Measurements from ENCODE around the gene RNU1-3. TPM values are rescaled to one million over a fixed set of nuclear protein-coding genes. Genes with fewer than 3 reads are reported as not detected.
"Not testable (repeated sequence)": the region's sequence is repeated elsewhere in the genome, so short reads cannot be mapped to it uniquely, and the experiment has no call there.

RNU1-3 gene
- total RNA-seq, 1 donor from 2014 or later = 6,622 TPM

- intact Hi-C loops (cut with DNase I); H3K36me3 ChIP-seq; H3K4me3 ChIP-seq; H3K9me3 ChIP-seq; DNase-seq; H3K4me1 ChIP-seq; H3K27ac ChIP-seq; ATAC-seq; H3K27me3 ChIP-seq: not testable (repeated sequence)
Measured at GRCh38 chr1:16687132-16687800, 20.5 kb upstream of the RNU1-3 start.

- H3K9me3 ChIP-seq; intact Hi-C loops (cut with DNase I); H3K4me3 ChIP-seq; H3K36me3 ChIP-seq; H3K27ac ChIP-seq; ATAC-seq; DNase-seq; H3K27me3 ChIP-seq; H3K4me1 ChIP-seq: not testable (repeated sequence)
Measured at GRCh38 chr1:16685445-16686371, 19.0 kb upstream of the RNU1-3 start.

GRCh38 chr1:16684738-16685337 lies 18.1 kb upstream of the RNU1-3 start:
- DNase-seq; H3K27ac ChIP-seq; H3K27me3 ChIP-seq; H3K4me1 ChIP-seq; H3K4me3 ChIP-seq; intact Hi-C loops (cut with DNase I); H3K36me3 ChIP-seq; H3K9me3 ChIP-seq: not testable (repeated sequence)
- peak; percentile 71 for ATAC-seq
- peak; percentile 44 for TF ChIP-seq CTCF (IDR thresholded peaks at IDR 0.05)

GRCh38 chr1:16684152-16684551 lies 17.4 kb upstream of the RNU1-3 start:
- intact Hi-C loops (cut with DNase I); H3K27me3 ChIP-seq; H3K4me1 ChIP-seq; H3K4me3 ChIP-seq; H3K36me3 ChIP-seq; H3K27ac ChIP-seq; H3K9me3 ChIP-seq; ATAC-seq; DNase-seq: not testable (repeated sequence)

- not testable (repeated sequence) for DNase-seq
Measured at GRCh38 chr1:16682803-16683202, 16.1 kb upstream of the RNU1-3 start.

GRCh38 chr1:16680366-16680765 lies 13.6 kb upstream of the RNU1-3 start:
- intact Hi-C loops (cut with DNase I); H3K27ac ChIP-seq; H3K4me3 ChIP-seq; H3K4me1 ChIP-seq; H3K36me3 ChIP-seq; DNase-seq; H3K27me3 ChIP-seq; H3K9me3 ChIP-seq: not testable (repeated sequence)
- peak; percentile 24 for ATAC-seq

More at GRCh38 chr1:16682803-16683202, 16.1 kb upstream of the RNU1-3 start:
- H3K9me3 ChIP-seq; intact Hi-C loops (cut with DNase I); H3K4me1 ChIP-seq; ATAC-seq; H3K27ac ChIP-seq; H3K36me3 ChIP-seq; H3K27me3 ChIP-seq; H3K4me3 ChIP-seq: not testable (repeated sequence)

GRCh38 chr1:16677552-16678431 lies 11.0 kb upstream of the RNU1-3 start:
- Histone ChIP-seq H3K4me3 (no peak overlapping the region), H3K27ac (no peak overlapping the region), H3K27me3 (no peaks in the 10 kb centered on the region), H3K36me3 (no peaks in the 10 kb centered on the region), H3K9me3 (no peaks in the 10 kb centered on the region), H3K4me1 (no peaks in the 10 kb centered on the region)
- intact Hi-C loops (cut with DNase I) = no loop called here
- ATAC-seq = peak; percentile 87
- peak; percentile 65 for DNase-seq
- TF ChIP-seq CTCF (IDR thresholded peaks at IDR 0.05) = no peak

- H3K4me3 ChIP-seq; H3K9me3 ChIP-seq; ATAC-seq; H3K36me3 ChIP-seq; intact Hi-C loops (cut with DNase I); H3K27ac ChIP-seq; H3K27me3 ChIP-seq; DNase-seq; H3K4me1 ChIP-seq: not testable (repeated sequence)
Measured at GRCh38 chr1:16676661-16677523, 10.1 kb upstream of the RNU1-3 start.

GRCh38 chr1:16675118-16675510 lies 8.4 kb upstream of the RNU1-3 start:
- DNase-seq; H3K4me1 ChIP-seq; ATAC-seq; H3K27ac ChIP-seq; intact Hi-C loops (cut with DNase I); H3K27me3 ChIP-seq; H3K36me3 ChIP-seq; H3K9me3 ChIP-seq; H3K4me3 ChIP-seq: not testable (repeated sequence)

GRCh38 chr1:16673976-16674375 lies 7.2 kb upstream of the RNU1-3 start:
- H3K4me1 ChIP-seq; H3K27me3 ChIP-seq; H3K4me3 ChIP-seq; H3K9me3 ChIP-seq; intact Hi-C loops (cut with DNase I); H3K27ac ChIP-seq; H3K36me3 ChIP-seq; DNase-seq; ATAC-seq: not testable (repeated sequence)

All from upper lobe of right lung (tissue), 1 donor.